SK-N-SH (cell line): ENCODE measurements around the gene VPS8. TPM values are rescaled to one million over a fixed set of nuclear protein-coding genes. Genes with fewer than 3 reads are reported as not detected.

Experiments
- CTCF ChIA-PET: fragments of 300-600, 350-600 bp; formaldehyde crosslinking; extraction: SDS; loops from one replicate; lab custom pipeline; 2021; lab: Yijun Ruan, JAX
- POLR2A ChIA-PET: fragments of 350-600 bp; sonication (Branson Sonifier 250); formaldehyde crosslinking; extraction: SDS; loops from one replicate; lab custom pipeline; 2020; ENCODE audit warnings: antibody characterized with exemption, inconsistent platforms; lab: Yijun Ruan, JAX
- DNase-seq: peaks from one replicate; pipeline ENCODE4 v3.0.0; 2012
- H2AFZ ChIP-seq: fragments of 200-600 bp; sonication (generic); 2 replicates; pipeline ENCODE4 v1.8.1; 2016; ENCODE audit warnings: antibody characterized with exemption, mild to moderate bottlenecking, low read depth
- H3F3A ChIP-seq: fragments of 200-600 bp; sonication (generic); replicated peaks from 2 replicates; pipeline ENCODE3; 2016; ENCODE audit warnings: antibody characterized with exemption, mild to moderate bottlenecking; ENCODE audit not compliant: insufficient read depth
- H3K27ac ChIP-seq, 2 experiments: fragments of 200-500 bp in 1 of 2; fragments of 200-600 bp in 1 of 2; sonication (Bioruptor generic) in 1 of 2; sonication (generic), shearing (Covaris generic) in 1 of 2; 2 replicates each; pipeline versions ENCODE4 v1.5.1 to v1.6.1; 2014 to 2016; ENCODE audit warnings: low read depth in 2 of 2, inconsistent platforms in 1 of 2, low read length in 1 of 2, mild to moderate bottlenecking in 1 of 2, mixed read lengths in 1 of 2
- H3K27me3 ChIP-seq: fragments of 200-600 bp; sonication (generic), shearing (Covaris generic); 2 replicates; pipeline ENCODE4 v1.6.1; 2016; ENCODE audit warnings: mixed run types; ENCODE audit not compliant: insufficient read depth
- H3K36me3 ChIP-seq, 2 experiments: fragments of 200-500 bp in 1 of 2; fragments of 200-600 bp in 1 of 2; sonication (Bioruptor generic) in 1 of 2; sonication (generic) in 1 of 2; replicated peaks in 1 of 2; 2 replicates each; pipeline versions ENCODE3 to v1.5.1; 2014 to 2016; ENCODE audit warnings: low read length in 1 of 2, mild to moderate bottlenecking in 1 of 2; ENCODE audit not compliant: insufficient read depth in 2 of 2, control insufficient read depth in 1 of 2
- H3K4me1 ChIP-seq, 2 experiments: fragments of 200-500 bp in 1 of 2; fragments of 200-600 bp in 1 of 2; sonication (Bioruptor generic) in 1 of 2; sonication (generic), shearing (Covaris generic) in 1 of 2; 2 replicates each; pipeline versions ENCODE4 v1.5.1 to v1.6.1; 2014 to 2016; ENCODE audit warnings: low read depth in 1 of 2, low read length in 1 of 2, mixed run types in 1 of 2; ENCODE audit not compliant: insufficient read depth in 2 of 2, control insufficient read depth in 1 of 2
- H3K4me2 ChIP-seq: fragments of 200-600 bp; sonication (generic), shearing (Covaris generic); 2 replicates; pipeline ENCODE4 v1.6.1; 2017; ENCODE audit warnings: mixed run types
- H3K4me3 ChIP-seq, 2 experiments: fragments of 200-500 bp in 1 of 2; fragments of 200-600 bp in 1 of 2; sonication (Bioruptor generic) in 1 of 2; sonication (generic), shearing (Covaris generic) in 1 of 2; 2 replicates each; pipeline versions ENCODE4 v1.5.1 to v1.8.1; 2014 to 2016; ENCODE audit warnings: low read depth in 2 of 2, inconsistent platforms in 1 of 2, low read length in 1 of 2, mild to moderate bottlenecking in 1 of 2, mixed read lengths in 1 of 2, moderate library complexity in 1 of 2
- H3K79me2 ChIP-seq: fragments of 200-600 bp; sonication (generic); 2 replicates; pipeline ENCODE4 v1.8.1; 2017; ENCODE audit warnings: mild to moderate bottlenecking; ENCODE audit not compliant: insufficient read depth
- H3K9ac ChIP-seq: fragments of 200-600 bp; sonication (generic); 2 replicates; pipeline ENCODE4 v1.6.1; 2017; ENCODE audit warnings: mixed run types
- H3K9me2 ChIP-seq: fragments of 200-600 bp; sonication (generic); 2 replicates; pipeline ENCODE4 v1.6.1; 2017; ENCODE audit warnings: mixed run types
- H3K9me3 ChIP-seq: fragments of 200-600 bp; sonication (generic); 2 replicates; pipeline ENCODE4 v1.6.1; 2017; ENCODE audit warnings: mixed run types, mild to moderate bottlenecking, moderate library complexity
- H4K20me1 ChIP-seq: fragments of 200-600 bp; sonication (generic); 2 replicates; pipeline ENCODE4 v1.6.1; 2017; ENCODE audit warnings: mild to moderate bottlenecking, mixed run types; ENCODE audit not compliant: insufficient read depth
- EZH2phosphoT487 ChIP-seq: fragments of 200-600 bp; sonication (generic); IDR thresholded peaks from 2 replicates; pipeline ENCODE4 v1.6.1; 2017; ENCODE audit warnings: low read depth, mixed run types, mild to moderate bottlenecking, antibody characterized with exemption, moderate library complexity, borderline replicate concordance
- FOSL2 ChIP-seq: IDR thresholded peaks from 2 replicates; pipeline ENCODE4 v1.4.0; 2012; ENCODE audit warnings: low read depth, mild to moderate bottlenecking, moderate library complexity, borderline replicate concordance
- FOXJ3 ChIP-seq: sonication (generic); formaldehyde crosslinking; IDR thresholded peaks from 2 replicates; pipeline ENCODE4 v1.5.1; 2020; ENCODE audit warnings: mild to moderate bottlenecking, missing genetic modification reagents
- GATA2 ChIP-seq: sonication (generic); formaldehyde crosslinking; IDR thresholded peaks from 2 replicates; pipeline ENCODE4 v1.5.0; 2020; ENCODE audit warnings: mild to moderate bottlenecking, missing genetic modification reagents
- IRF3 ChIP-seq: fragments of 150-350 bp; IDR thresholded peaks from 2 replicates; pipeline ENCODE4 v1.6.1; 2016; ENCODE audit warnings: mild to moderate bottlenecking, low read depth, low read length
- MAX ChIP-seq: IDR thresholded peaks from 2 replicates; pipeline ENCODE4 v1.4.0; 2012; ENCODE audit warnings: low read depth
- MEF2A ChIP-seq: IDR thresholded peaks from 2 replicates; pipeline ENCODE4 v1.4.0; 2012; ENCODE audit warnings: low read depth, borderline replicate concordance
- MXI1 ChIP-seq: IDR thresholded peaks from 2 replicates; pipeline ENCODE4 v1.6.1; 2012; ENCODE audit warnings: mild to moderate bottlenecking, low read depth, low read length, improper control_type of control experiment
- NFIC ChIP-seq: IDR thresholded peaks from 2 replicates; pipeline ENCODE4 v1.4.0; 2012; ENCODE audit warnings: borderline replicate concordance
- NRF1 ChIP-seq: IDR thresholded peaks from 2 replicates; pipeline ENCODE4 v1.6.1; 2012; ENCODE audit warnings: low read depth, mild to moderate bottlenecking, low read length
- PBX3 ChIP-seq: IDR thresholded peaks from 2 replicates; pipeline ENCODE4; 2012
- RCOR1 ChIP-seq: fragments of 150-350 bp; IDR thresholded peaks from 2 replicates; pipeline ENCODE4 v1.6.1; 2017; ENCODE audit warnings: antibody characterized with exemption, low read length
- REST ChIP-seq: IDR thresholded peaks from 2 replicates; pipeline ENCODE4 v1.6.1; 2012; ENCODE audit warnings: mild to moderate bottlenecking, low read depth, low read length, moderate library complexity
- RFX5 ChIP-seq: IDR thresholded peaks from 2 replicates; pipeline ENCODE4 v1.6.1; 2012; ENCODE audit warnings: mild to moderate bottlenecking, improper control_type of control experiment, low read length
- SMC3 ChIP-seq: IDR thresholded peaks from 2 replicates; pipeline ENCODE4 v1.6.1; 2012; ENCODE audit warnings: low read depth, low read length, improper control_type of control experiment
- YY1 ChIP-seq: IDR thresholded peaks from 2 replicates; pipeline ENCODE4 v1.4.0; 2012; ENCODE audit warnings: low read depth, mild to moderate bottlenecking
- WGBS: methylation state at CpG from one replicate; pipeline ENCODE4 v1.1.6; 2017; ENCODE audit warnings: low lambda C conversion rate; 5-methylcytosine and 5-hydroxymethylcytosine counted together
- polyA plus RNA-seq, 3 experiments: library from polyadenylated mRNA; depleted of rRNA; stranded (reverse); fragments of >200 nt; gene quantifications; 2 replicates each; pipeline ENCODE4 v1.2.3, GENCODE V29; 2012
- TF ChIP-seq, protein P1 (sequence below): IDR thresholded peaks from 2 replicates; pipeline ENCODE4 v1.4.0; 2012; ENCODE audit warnings: low read depth, borderline replicate concordance
- TF ChIP-seq, protein P2 (sequence below): IDR thresholded peaks from 2 replicates; pipeline ENCODE4 v1.4.0; 2012; ENCODE audit warnings: low read depth, borderline replicate concordance

Gene VPS8
- polyA plus RNA-seq, 1 of the 3 experiments (the other 2 are of a cell fraction): 12.8 TPM

DNA sequence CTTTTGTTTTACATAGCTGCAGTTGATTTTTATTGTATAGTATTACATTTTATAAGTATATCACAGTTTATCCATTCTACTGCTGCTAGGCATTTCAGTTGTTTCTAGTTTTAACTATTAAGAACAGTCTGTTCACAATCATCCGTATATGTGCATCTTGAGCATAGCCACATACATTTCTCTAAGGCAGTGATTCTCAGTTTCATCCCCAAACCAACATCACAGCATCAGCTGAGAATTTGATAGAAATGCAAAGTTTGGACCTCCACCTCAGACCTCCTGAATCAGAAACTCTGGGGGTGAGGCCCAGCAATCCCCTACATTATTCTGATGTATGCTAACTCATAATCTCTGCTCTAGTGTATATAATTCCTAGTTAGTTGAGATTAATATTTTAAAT is 120.8 kb downstream of the VPS8 start:
- H3K4me1 ChIP-seq: no peaks in the 10 kb centered on the region
- H3K4me3 ChIP-seq: no peak overlapping the region
- no peaks in the 10 kb centered on the region for H3K9me2 ChIP-seq
- no peaks in the 10 kb centered on the region for H4K20me1 ChIP-seq
- no peak overlapping the region for H3K9ac ChIP-seq
- no peaks in the 10 kb centered on the region for H3K9me3 ChIP-seq
- peaks cover 14 to 33% of the 10 kb centered on the region in 2 experiments for H3K36me3 ChIP-seq
- H3K79me2 ChIP-seq: no peaks in the 10 kb centered on the region
- no peaks in the 10 kb centered on the region for H3F3A ChIP-seq
- H3K27ac ChIP-seq: no peak overlapping the region
- ChIA-PET POLR2A (no interaction called here), CTCF (interaction anchor here (0.7 kb wide), 1 partner anchor 15 kb away, joined by 3 read pairs; no protein-coding TSS in a partner anchor)
- no peak overlapping the region for H2AFZ ChIP-seq
- H3K27me3 ChIP-seq: no peaks in the 10 kb centered on the region
- no peak for DNase-seq
- WGBS: 100% methylated on average over 1 of the region's 1 CpG
- H3K4me2 ChIP-seq: no peak overlapping the region
- TF ChIP-seq FOXJ3 (CRISPR knock-in tag) (no peak), EZH2phosphoT487 (no peak), IRF3 (no peak), PBX3 (no peak), FOSL2 (no peak), MEF2A (no peak), NFIC (no peak), GATA2 (CRISPR knock-in tag) (no peak), SMC3 (no peak), RFX5 (no peak), YY1 (no peak), MXI1 (no peak), RCOR1 (no peak), REST (no peak), MAX (no peak), NRF1 (no peak)
- TF ChIP-seq, protein P1, sequence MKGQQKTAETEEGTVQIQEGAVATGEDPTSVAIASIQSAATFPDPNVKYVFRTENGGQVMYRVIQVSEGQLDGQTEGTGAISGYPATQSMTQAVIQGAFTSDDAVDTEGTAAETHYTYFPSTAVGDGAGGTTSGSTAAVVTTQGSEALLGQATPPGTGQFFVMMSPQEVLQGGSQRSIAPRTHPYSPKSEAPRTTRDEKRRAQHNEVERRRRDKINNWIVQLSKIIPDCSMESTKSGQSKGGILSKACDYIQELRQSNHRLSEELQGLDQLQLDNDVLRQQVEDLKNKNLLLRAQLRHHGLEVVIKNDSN: no peak
- TF ChIP-seq, protein P2, sequence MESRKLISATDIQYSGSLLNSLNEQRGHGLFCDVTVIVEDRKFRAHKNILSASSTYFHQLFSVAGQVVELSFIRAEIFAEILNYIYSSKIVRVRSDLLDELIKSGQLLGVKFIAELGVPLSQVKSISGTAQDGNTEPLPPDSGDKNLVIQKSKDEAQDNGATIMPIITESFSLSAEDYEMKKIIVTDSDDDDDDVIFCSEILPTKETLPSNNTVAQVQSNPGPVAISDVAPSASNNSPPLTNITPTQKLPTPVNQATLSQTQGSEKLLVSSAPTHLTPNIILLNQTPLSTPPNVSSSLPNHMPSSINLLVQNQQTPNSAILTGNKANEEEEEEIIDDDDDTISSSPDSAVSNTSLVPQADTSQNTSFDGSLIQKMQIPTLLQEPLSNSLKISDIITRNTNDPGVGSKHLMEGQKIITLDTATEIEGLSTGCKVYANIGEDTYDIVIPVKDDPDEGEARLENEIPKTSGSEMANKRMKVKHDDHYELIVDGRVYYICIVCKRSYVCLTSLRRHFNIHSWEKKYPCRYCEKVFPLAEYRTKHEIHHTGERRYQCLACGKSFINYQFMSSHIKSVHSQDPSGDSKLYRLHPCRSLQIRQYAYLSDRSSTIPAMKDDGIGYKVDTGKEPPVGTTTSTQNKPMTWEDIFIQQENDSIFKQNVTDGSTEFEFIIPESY: no peak
